NCI-H2196 treated with DMSO at 0.1 percent for 48 hours (cell line): ENCODE data around the gene EXTL2.
"Not testable (repeated sequence)": the region's sequence is repeated elsewhere in the genome, so short reads cannot be mapped to it uniquely, and the experiment has no call there.

Experiments used
- DNase-seq: peaks from one replicate; lab custom pipeline; 2025; ENCODE audit not compliant: unreplicated experiment; lab: John Stamatoyannopoulos, UW

EXTL2 gene, protein sequence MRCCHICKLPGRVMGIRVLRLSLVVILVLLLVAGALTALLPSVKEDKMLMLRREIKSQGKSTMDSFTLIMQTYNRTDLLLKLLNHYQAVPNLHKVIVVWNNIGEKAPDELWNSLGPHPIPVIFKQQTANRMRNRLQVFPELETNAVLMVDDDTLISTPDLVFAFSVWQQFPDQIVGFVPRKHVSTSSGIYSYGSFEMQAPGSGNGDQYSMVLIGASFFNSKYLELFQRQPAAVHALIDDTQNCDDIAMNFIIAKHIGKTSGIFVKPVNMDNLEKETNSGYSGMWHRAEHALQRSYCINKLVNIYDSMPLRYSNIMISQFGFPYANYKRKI

GRCh38 chr1:100894603-100895539 lies at the start of gene EXTL2:
Gene EXTL2, minus strand, starts transcription at chr1:100894842. Its CDS starts 6,085 bp downstream, at chr1:100888757.
- peak; percentile 67 for DNase-seq

DNA sequence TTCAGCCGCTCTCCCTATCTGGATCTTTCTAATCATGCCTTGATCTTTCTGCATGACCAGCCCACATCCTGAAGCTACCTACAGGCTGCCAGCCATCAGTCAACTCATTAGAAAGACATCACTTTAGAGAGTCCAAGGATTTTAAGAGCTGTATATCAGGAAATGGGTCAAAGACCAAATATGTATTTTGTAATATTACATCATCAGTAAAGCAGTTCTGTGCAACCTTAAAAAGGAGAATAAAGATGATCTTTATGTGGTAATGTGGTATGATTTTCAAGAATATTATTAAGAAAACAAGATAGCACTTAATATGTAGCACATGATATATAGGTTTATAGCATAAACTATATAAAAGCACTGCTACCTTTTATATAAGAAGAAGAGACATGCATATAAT lies 48.9 kb upstream of the EXTL2 start:
- DNase-seq, result no peak

DNA sequence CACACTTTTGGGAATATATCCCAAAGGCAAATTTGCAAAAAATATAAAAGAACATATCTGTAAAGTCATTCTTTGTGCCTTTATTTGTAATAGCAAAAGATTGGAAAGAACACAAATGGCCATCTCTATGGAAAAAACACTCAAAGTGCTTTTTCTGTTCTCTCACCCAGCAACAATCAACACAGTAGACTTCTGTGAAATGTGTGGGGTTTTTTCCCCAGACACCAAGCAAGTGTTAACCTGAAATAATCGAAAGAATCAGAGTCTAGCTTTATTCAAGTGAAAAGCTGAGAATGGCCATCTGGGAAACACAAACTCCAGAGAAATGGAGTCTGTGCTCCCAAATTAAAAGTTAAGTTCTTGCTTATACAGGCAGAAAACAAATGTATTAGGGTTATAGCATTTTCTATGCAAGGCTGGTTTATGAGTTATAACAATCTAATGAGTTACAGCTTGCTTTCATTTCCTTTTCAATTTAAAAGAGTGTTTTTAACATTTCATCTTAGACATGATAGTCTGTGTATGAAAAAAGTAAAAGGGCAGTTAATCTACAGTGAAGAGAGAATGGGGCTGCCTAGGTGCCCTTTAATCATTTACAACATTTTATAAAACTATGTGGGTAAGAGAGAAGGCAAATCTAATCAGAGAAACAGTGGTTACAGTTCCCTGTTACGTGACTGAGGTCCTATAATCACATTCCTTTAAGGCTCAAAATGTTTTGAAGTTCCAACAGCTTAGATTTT lies 47.8 kb upstream of the EXTL2 start:
- no peak for DNase-seq

DNA sequence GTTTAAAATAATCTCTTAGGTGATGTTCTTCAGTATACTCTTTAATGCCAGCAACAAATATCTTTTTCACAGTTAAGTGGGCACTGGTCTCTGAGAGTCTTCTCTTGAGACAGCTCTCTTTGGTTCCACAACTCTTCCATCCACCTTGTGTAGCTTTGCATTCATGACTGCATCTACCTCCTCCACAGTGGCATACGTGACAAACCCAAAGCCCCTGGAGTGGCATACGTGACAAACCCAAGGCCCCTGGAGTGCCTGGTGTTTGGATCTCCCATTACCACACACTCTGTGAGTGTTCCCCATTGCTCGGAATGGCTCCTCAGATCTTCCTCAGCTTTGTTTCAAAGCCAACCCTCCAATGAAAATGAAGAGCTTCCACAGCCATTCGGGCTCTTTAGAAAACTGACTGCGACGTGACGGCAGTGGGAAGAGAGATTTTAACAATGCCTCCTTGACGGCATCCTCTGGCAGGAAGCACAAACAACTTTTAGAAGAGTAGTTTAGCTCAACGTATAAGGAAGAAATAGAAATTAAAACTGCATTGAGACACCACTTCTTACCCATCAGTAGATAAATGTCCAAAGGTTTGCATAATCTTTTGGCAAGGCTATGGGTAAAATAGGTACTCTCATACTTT lies 47.1 kb upstream of the EXTL2 start:
- DNase-seq, result no peak

DNA sequence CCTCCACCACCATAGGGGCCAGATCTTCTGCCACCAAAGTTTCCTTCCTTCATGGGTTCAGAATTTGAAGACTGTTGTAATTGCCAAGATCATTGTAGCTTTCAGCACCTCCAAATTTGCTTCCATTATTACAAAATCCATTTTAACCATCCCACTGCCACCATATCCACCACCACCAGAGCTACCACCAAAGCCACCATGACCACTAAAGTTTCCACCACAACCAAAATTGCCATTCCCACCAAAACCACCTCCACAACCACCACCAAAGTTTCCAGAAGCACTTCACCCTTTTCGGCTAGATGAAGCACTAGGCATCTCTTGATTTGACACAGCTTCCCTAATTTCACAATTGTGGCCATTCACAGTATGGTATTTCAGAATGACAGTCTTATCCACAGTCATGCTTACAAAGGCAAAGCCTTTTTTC lies 46.5 kb upstream of the EXTL2 start:
- no peak for DNase-seq

DNA sequence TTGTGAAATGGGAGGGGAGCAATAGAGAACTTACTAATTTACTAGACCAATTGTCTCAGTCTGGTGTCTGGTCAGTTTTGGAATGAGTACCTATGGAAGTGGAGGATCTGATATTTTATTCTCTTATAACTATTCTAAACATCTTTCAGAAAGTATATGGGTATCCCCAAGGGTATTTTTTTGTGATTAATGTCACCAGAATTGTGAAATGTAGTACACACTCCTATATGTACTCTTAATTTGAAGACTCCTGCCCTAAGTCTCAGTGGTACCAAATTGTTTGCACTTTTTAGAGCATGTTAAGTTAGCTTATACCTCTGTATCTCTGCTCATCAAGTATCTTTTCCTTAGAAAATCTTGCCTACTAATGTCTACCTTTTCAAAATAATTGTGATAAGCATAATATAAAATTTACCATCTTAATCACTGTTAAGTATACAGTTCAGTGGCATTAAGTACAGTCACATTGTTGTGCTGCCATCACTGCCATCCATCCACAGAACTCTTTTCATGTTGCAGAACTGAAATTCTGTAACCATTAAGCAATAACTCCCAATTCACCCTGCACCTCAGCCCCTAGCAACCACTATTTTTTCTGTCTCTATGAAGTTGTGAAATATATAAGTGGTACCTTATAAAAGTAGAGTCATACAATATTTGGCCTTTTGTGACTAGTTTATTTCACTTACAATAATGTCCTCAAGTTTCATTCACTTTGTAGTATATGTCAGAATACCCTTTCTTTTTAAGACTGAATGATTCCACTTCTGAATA lies 41.7 kb upstream of the EXTL2 start:
- no peak for DNase-seq

DNA sequence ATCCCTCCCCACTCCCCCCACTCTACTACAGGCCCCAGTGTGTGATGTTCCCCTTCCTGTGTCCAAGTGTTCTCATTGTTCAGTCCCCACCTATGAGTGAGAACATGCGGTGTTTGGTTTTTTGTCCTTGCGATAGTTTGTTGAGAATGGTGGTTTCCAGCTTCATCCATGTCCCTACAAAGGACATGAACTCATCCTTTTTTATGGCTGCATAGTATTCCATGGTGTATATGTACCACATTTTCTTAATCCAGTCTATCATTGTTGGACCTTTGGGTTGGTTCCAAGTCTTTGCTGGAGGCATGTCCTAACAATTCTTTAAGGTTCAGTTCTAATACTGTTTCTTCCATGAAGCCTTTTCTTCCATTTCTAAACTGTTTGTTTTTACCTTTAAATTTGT lies 38.9 kb upstream of the EXTL2 start:
- DNase-seq, result not testable (repeated sequence)

DNA sequence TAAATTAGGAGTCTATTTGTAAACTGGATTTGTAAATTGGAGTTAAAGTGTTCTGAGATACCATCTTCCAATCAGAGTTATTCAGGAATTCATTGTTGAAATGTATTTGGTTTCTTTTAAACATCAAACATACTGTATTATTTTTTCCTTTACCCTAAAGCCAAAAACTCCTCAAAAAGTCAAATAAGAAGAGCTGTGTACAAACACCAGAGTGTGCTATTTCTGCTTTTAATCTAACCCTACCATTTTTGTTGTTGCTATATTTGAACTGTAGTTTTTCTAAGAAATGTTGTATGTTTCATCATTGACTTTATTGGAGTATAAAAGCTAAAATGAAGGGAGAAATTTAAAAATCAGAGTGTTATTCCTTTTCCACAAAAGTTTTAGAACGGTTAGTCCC lies 37.1 kb upstream of the EXTL2 start:
- no peak for DNase-seq

DNA sequence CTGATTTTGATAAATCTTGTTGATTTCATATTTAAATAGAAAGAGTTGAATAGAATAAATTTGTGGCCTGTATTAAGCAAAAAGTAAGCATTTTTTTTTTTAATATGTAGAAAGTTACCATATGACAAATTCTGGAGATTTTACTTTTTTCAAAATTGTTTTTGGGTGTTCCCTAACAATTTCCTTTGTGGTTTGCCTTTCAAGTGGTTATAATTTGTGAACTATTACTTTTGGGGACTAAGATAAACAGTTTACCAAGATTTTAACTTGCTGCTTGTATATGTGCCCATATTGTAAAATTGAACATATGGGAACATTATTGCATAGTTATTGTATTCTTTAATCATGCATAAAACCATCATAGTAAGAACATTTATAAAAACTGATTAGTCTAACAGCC lies 35.9 kb upstream of the EXTL2 start:
- no peak for DNase-seq

- DNase-seq, result no peak
These were observed 33.5 kb upstream of the EXTL2 start for GRCh38 chr1:100928128-100928527.

GRCh38 chr1:100927276-100927675 lies 32.6 kb upstream of the EXTL2 start:
- no peak for DNase-seq

GRCh38 chr1:100926240-100926639 lies 31.6 kb upstream of the EXTL2 start:
- no peak for DNase-seq

DNA sequence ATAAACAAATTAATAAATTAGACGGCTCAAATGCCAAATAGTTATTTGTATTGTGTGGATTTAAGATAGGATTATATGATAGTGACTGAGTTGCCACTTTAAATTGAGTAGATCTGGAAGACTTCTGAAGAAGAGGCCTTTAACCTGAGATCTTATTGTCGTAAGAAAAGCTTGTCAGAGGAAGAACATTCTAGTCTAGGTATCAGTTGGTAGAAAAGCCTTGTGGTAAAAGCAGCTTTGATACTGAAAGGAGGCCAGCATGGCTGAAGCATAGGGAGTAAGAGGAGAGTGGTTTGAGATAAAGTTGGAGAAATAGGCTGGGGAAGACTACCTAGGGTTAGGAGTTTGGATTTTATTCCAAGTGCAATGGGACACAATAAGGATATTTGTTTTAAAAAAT lies 30.3 kb upstream of the EXTL2 start:
- no peak for DNase-seq

- no peak for DNase-seq
These were observed 29.6 kb upstream of the EXTL2 start for GRCh38 chr1:100924212-100924611.

GRCh38 chr1:100921110-100921706 lies 26.6 kb upstream of the EXTL2 start:
- DNase-seq, result peak; percentile 24

GRCh38 chr1:100912019-100912418 lies 17.4 kb upstream of the EXTL2 start:
- DNase-seq, result no peak

DNA sequence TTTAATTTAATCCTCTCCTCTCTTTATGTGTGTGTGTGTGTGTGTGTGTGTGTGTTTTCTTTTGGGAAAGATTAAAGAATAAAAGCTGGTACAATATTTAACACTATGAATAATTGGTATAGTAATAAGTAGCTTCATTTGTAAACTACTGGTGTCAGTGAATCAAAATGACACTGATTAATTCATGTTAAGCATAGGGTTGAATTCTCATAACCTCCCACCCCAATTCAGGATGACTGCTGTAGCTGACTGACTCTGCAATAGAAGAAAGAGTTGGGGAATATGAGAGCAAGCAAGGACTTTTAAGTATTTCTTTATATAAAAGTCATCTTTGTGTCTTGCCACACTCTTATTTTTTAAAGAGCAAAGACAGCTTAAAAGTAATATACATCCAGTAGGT lies 14.4 kb upstream of the EXTL2 start:
- no peak for DNase-seq

- DNase-seq, result no peak
These were observed 13.2 kb upstream of the EXTL2 start for GRCh38 chr1:100907887-100908286.

GRCh38 chr1:100905181-100905580 lies 10.5 kb upstream of the EXTL2 start:
- DNase-seq, result no peak

DNA sequence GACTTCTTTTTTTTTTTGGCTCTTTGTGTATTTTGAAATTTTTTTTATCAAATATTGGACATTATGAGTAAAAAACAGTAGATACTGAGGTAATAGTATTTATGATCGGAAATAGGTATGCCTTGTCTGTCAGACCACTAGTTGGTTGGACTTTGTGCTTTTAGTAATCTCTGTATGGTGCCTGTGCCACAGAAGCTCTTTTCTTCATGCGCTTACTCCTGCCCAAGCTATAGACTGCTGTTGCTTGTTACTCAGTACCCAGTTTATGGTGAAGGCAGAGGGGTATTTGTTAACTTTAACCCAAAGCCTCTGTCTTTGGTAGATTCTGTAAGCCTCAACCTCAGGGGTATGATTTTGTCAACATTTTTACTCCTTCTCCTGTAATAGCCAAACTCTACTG lies 9.9 kb upstream of the EXTL2 start:
- DNase-seq, result no peak
